ENCODE data around the gene MAPKAP1.

MAPKAP1 gene

GRCh38 chr9:125442452-125442851, 264.6 kb downstream of the MAPKAP1 start:
- no peak for DNase-seq

DNA sequence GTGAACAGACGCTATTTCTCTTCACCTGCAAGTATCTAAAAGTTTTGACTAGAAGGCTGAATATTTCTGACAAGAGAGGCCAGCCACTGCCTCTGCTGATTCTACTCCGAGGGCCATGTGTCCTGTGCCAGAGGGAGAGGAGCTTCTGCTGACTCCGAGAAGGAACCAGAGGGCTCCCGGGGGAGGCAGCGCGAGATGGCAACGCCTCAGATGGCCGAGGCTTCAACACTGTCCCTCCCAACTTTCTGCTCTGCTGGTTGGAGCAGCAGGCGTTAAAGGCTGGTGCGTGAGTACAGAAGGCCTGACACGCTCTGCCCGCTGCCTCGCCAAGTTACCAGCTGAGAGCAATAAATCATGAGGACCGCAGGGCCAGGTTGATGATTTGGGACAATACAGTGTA, 266.6 kb downstream of the MAPKAP1 start:
- no peak for DNase-seq

GRCh38 chr9:125439434-125440272, 267.4 kb downstream of the MAPKAP1 start:
- no peak for DNase-seq

DNA sequence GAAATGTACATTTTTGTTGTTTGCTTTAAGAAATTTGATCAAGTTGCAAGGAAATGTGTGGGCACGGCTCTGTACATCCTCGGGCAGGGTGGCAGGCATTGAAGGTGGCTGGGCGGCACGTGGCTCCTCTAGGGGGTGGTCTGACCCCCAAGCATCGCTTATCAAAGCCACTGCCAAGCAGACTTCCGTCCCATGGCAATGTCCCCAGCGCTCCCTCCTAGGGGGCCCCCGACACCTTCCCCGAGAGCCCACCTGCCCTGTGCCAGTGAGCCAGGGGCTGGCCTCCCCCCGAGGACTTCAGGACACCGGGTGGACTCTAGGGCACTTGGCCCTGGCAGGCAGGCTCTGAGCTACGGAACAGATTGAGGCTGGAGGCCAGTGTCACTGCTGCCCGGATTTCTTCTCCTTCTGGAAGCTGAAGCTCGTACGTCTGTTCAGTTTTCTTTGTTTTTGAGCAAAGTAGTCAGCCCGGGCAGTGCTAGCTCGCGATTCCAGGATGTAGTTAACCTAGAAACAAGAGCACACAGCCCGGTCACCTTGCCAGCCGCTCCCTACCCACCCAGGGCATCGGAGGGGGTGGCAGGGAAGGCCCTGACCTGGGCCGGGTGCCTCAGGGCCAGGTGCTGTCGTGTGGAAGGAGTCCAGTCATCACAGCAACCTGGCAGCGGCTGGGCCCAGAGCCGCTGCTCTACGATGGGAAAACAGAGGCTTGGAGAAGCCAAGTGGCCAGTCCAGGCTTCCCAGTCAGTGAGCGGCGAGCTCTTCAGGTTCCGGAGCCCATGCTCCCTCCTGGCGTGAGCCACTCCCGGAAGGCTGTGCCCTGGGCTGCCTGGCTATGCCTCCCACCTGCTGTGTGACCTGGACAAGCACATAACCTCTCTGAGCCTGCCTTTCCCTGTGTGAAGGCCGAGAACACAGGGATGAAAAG, 268.2 kb downstream of the MAPKAP1 start:
- no peak for DNase-seq

DNA sequence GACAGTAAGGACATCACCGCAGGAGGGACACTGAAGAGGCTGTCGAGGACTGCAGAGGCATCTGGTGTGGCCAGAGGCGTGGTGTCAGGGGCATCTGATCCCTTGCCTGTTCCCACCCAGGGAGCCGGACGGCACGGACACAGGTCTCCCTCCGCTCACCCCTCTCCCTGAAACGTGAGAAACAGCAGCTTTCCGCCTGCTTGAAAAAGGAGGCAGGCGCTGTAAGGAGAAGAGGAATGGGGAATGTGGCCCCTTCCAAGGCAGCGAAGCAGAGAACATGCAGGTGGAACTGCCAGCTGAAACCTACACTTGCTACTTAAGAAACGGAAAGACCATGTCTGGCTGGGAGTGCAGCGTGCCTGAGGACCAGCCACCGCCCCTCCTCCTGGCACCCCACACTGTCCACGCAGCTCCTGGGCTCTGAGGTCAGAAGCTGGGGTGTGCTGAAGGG, 269.2 kb downstream of the MAPKAP1 start:
- no peak for DNase-seq

GRCh38 chr9:125436613-125437443, 270.2 kb downstream of the MAPKAP1 start:
- no peak for DNase-seq

GRCh38 chr9:125435776-125436612, 271.0 kb downstream of the MAPKAP1 start:
- DNase-seq, result no peak

GRCh38 chr9:125434986-125435775, 271.8 kb downstream of the MAPKAP1 start:
- no peak for DNase-seq

GRCh38 chr9:125433461-125434011, 273.5 kb downstream of the MAPKAP1 start:
- DNase-seq, result no peak

GRCh38 chr9:125432715-125433385, 274.2 kb downstream of the MAPKAP1 start:
- no peak for DNase-seq

DNA sequence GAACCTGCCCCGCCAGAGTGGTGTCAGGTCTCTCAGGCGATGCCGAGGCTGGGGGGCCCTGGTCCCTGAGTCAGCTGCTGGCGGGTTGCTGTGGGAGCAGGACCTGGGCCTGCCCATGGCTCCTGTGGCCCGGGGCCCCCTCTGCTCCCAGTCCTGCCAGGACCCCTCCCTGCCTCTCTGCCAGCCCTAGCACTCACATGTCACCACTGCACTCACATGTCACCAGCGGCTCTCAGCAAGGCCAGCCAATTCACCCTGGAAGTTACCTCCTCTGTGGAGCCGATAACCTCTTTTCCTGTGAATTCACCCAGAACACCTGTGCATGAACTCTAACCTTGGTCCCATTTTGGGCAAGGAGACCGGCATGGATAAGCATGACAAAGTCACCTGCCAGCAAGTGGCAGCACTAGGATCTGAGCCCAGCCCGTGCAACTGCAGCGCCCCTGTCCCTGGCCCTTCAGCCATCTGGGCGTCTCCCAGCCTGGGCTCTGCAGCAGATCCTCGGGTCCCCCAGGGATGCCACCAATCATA, 275.2 kb downstream of the MAPKAP1 start:
- DNase-seq, result no peak

GRCh38 chr9:125431012-125431305, 276.0 kb downstream of the MAPKAP1 start:
- DNase-seq, result no peak

DNA sequence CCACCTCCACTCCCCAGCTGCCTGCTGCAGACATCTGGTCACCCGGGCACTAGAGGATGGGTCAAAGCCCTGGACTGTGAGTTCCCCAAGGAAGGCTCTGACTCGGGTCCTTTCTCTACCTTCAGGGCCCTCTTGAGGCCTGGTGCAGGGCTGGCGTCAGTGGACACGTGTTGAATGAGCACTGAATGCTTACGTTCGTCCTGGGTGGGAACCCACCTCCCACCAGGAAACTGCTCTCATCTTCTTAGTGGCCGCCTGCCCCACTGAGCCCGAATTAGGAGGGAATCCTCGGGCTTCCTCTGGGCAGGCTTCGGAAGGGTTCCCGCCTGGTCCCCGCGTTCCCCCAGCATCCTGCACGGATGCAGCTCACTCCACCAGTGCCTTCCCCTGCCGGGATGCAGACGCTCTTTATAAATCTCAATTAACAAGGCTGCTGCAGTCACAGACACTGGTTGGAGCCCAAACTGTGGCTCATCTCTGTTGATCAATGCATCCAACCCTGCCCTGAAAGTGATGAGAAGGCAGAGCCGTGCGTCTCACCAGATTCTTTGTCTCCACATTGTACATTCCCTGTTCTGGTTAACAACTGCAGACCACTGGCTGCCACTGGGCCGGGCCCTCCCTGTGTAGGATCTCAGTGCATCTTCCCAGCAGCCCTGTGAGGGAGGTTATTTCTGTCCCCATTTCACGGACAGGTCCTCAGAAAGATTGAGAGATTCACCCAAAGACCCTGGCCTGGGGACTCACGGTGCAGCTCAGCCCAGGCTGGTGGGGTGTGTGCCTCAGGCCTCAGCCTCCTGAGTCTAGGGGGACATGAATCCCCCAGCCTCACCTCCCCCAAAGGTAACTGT, 276.6 kb downstream of the MAPKAP1 start:
- DNase-seq, result no peak

GRCh38 chr9:125429476-125430160, 277.4 kb downstream of the MAPKAP1 start:
- DNase-seq, result no peak

DNA sequence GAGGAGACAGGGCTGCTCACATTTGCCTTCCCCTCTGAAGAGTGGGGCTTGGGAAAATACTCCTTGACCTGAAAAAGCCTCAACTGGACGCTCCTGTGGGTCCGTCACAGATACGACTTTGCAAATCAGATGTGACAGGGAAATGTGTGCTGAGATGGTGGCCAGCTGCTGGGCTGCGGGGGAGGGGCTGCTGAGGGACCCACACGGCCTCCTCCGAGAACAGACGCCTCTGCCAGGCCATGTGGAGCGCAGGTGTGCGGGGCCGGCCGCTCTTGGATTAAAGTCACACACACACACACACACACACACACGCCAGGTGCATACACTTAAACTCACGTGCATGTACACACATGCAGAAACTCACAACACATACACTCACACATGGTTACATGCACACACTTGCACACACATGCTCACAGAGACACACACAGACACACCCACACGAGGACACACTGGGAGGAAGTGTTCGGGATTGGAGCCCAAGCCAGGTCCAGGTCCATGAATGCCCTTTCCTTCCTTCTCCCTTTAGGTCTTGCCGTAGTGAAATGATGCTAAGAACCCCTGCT, 278.0 kb downstream of the MAPKAP1 start:
- no peak for DNase-seq

GRCh38 chr9:125428060-125428901, 278.7 kb downstream of the MAPKAP1 start:
- DNase-seq, result no peak

- DNase-seq, result no peak
These were observed 279.5 kb downstream of the MAPKAP1 start for GRCh38 chr9:125427556-125427955.
